Suprapubic skin (tissue), 4 donors: ENCODE measurements around the gene RNF220. TPM values are rescaled to one million over a fixed set of nuclear protein-coding genes. Genes with fewer than 3 reads are reported as not detected.

Experiments used
- DNase-seq, 2 donors: peaks; one replicate each; pipeline ENCODE4 v3.0.0-alpha.2; 2019; ENCODE audit warnings: low spot score in 2 of 2
- H3K27ac ChIP-seq: fragments of 200-600 bp; sonication (generic); one replicate; pipeline ENCODE4 v1.5.1; 2019
- H3K27me3 ChIP-seq: fragments of 200-600 bp; sonication (generic); one replicate; pipeline ENCODE4 v1.5.1; 2019
- H3K36me3 ChIP-seq: fragments of 200-600 bp; sonication (generic); one replicate; pipeline ENCODE4 v1.5.1; 2019
- H3K4me1 ChIP-seq: fragments of 200-600 bp; sonication (generic); one replicate; pipeline ENCODE4 v1.5.1; 2019
- H3K4me3 ChIP-seq: fragments of 200-600 bp; sonication (generic); one replicate; pipeline ENCODE4 v1.5.1; 2019; ENCODE audit warnings: mild to moderate bottlenecking
- H3K9me3 ChIP-seq: fragments of 200-600 bp; sonication (generic); one replicate; pipeline ENCODE4 v1.5.1; 2019
- CTCF ChIP-seq, 2 donors: fragments of 200-600 bp in 1 of 2; fragments of 450-650 bp in 1 of 2; sonication (generic) in 1 of 2; IDR thresholded peaks; one replicate each; pipeline ENCODE4 v1.5.1; 2016 to 2019; ENCODE audit warnings: antibody characterized with exemption in 2 of 2, mild to moderate bottlenecking in 1 of 2, moderate library complexity in 1 of 2
- EP300 ChIP-seq: sonication (generic); formaldehyde crosslinking; IDR thresholded peaks from one replicate; pipeline ENCODE4 v1.6.1; 2017; ENCODE audit warnings: antibody characterized with exemption
- POLR2A ChIP-seq, 2 donors: fragments of 450-650 bp; IDR thresholded peaks; one replicate each; pipeline ENCODE4 v1.6.1; 2017; ENCODE audit warnings: antibody characterized with exemption in 2 of 2, mild to moderate bottlenecking in 2 of 2, moderate library complexity in 2 of 2
- POLR2AphosphoS5 ChIP-seq, 3 donors: sonication (generic); formaldehyde crosslinking; IDR thresholded peaks; one replicate each; pipeline ENCODE4 v1.6.1; 2017; ENCODE audit warnings: antibody characterized with exemption in 3 of 3
- WGBS: methylation state at CpG from one replicate; pipeline ENCODE4 v1.1.5; 2018; 5-methylcytosine and 5-hydroxymethylcytosine counted together
- total RNA-seq, 4 donors: library from RNA; depleted of rRNA; stranded (reverse); fragments of >200 nt; gene quantifications; one replicate each; pipeline ENCODE4 v1.1.0, GENCODE V29; 2016

The RNF220 gene
- total RNA-seq, 4 donors from 2014 or later = 79.4 to 124 (median 99.5) TPM

GRCh38 chr1:44654621-44655187 is 249.6 kb downstream of the RNF220 start:
- TF ChIP-seq POLR2AphosphoS5 (IDR thresholded peaks at IDR 0.05) (no peak), POLR2A (IDR thresholded peaks at IDR 0.05) (no peak), CTCF (IDR thresholded peaks at IDR 0.05) (no peak), EP300 (no peak)
- WGBS = 94% methylated on average over 31 of the region's 35 CpGs
- H3K4me1 ChIP-seq = no peaks in the 10 kb centered on the region
- H3K27me3 ChIP-seq = no peaks in the 10 kb centered on the region
- H3K9me3 ChIP-seq = no peaks in the 10 kb centered on the region
- H3K27ac ChIP-seq = no peak overlapping the region
- peaks cover 36% of the 10 kb centered on the region for H3K36me3 ChIP-seq
- no peak overlapping the region for H3K4me3 ChIP-seq
- DNase-seq = no peak

- Histone ChIP-seq H3K4me1 (peaks cover 6% of the 10 kb centered on the region), H3K9me3 (no peaks in the 10 kb centered on the region), H3K27me3 (no peaks in the 10 kb centered on the region), H3K36me3 (peaks cover 27% of the 10 kb centered on the region), H3K27ac (no peak overlapping the region), H3K4me3 (no peak overlapping the region)
- no peak for DNase-seq
- whole genome bisulfite sequencing = 83% methylated on average over 5 of the region's 5 CpGs
- peak in 1 of 2 donors; percentile 51 for TF ChIP-seq CTCF (IDR thresholded peaks at IDR 0.05)
- TF ChIP-seq POLR2AphosphoS5 (IDR thresholded peaks at IDR 0.05) = no peak
These were observed 250.6 kb downstream of the RNF220 start for GRCh38 chr1:44655609-44656008.

- H3K27me3 ChIP-seq = no peaks in the 10 kb centered on the region
- no peak overlapping the region for H3K27ac ChIP-seq
- no peak for DNase-seq
- H3K36me3 ChIP-seq = peaks cover 9% of the 10 kb centered on the region
- TF ChIP-seq EP300 = no peak
- TF ChIP-seq POLR2A (IDR thresholded peaks at IDR 0.05) = no peak
- no peak for TF ChIP-seq POLR2AphosphoS5 (IDR thresholded peaks at IDR 0.05)
- no peak for TF ChIP-seq CTCF (IDR thresholded peaks at IDR 0.05)
- peaks cover 6% of the 10 kb centered on the region for H3K4me1 ChIP-seq
- H3K9me3 ChIP-seq = no peaks in the 10 kb centered on the region
- no peak overlapping the region for H3K4me3 ChIP-seq
- WGBS = 94% methylated on average over 4 of the region's 4 CpGs
These were observed 254.5 kb downstream of the RNF220 start for GRCh38 chr1:44659566-44659965.

GRCh38 chr1:44660176-44660575 is 255.1 kb downstream of the RNF220 start:
- DNase-seq = no peak
- H3K4me1 ChIP-seq = peaks cover 6% of the 10 kb centered on the region
- peaks cover 3% of the 10 kb centered on the region for H3K36me3 ChIP-seq
- TF ChIP-seq CTCF (IDR thresholded peaks at IDR 0.05) = no peak
- no peak overlapping the region for H3K27ac ChIP-seq
- 64% methylated on average over 6 of the region's 9 CpGs for WGBS
- H3K27me3 ChIP-seq = no peaks in the 10 kb centered on the region
- no peaks in the 10 kb centered on the region for H3K9me3 ChIP-seq
- no peak overlapping the region for H3K4me3 ChIP-seq

- 72% methylated on average over 10 of the region's 15 CpGs for WGBS
- no peaks in the 10 kb centered on the region for H3K27me3 ChIP-seq
- no peak for DNase-seq
These were observed 257.0 kb downstream of the RNF220 start for GRCh38 chr1:44661781-44662682.

More at GRCh38 chr1:44661781-44662682, 257.0 kb downstream of the RNF220 start:
- H3K27ac ChIP-seq = no peak overlapping the region
- H3K4me1 ChIP-seq = peaks cover 6% of the 10 kb centered on the region
- peaks cover 3% of the 10 kb centered on the region for H3K36me3 ChIP-seq
- TF ChIP-seq EP300 = no peak
- no peak for TF ChIP-seq POLR2AphosphoS5 (IDR thresholded peaks at IDR 0.05)
- TF ChIP-seq CTCF (IDR thresholded peaks at IDR 0.05) = no peak
- no peak for TF ChIP-seq POLR2A (IDR thresholded peaks at IDR 0.05)
- H3K4me3 ChIP-seq = no peak overlapping the region
- no peaks in the 10 kb centered on the region for H3K9me3 ChIP-seq
